H1 (cell line): ENCODE measurements around the gene TRPV2. TPM values are rescaled to one million over a fixed set of nuclear protein-coding genes. Genes with fewer than 3 reads are reported as not detected.

Experiments
- CTCF ChIA-PET: fragments of 300-600 bp; sonication (Branson Sonifier 250); formaldehyde crosslinking; loops from one replicate; lab custom pipeline; 2021; ENCODE audit not compliant: partially characterized antibody; lab: Charles Lee
- POLR2A ChIA-PET: fragments of 300-600 bp; sonication (Branson Sonifier 250); formaldehyde crosslinking; loops from one replicate; lab custom pipeline; 2021; ENCODE audit warnings: inconsistent platforms; ENCODE audit not compliant: partially characterized antibody; lab: Charles Lee
- DNase-seq, 2 experiments: peaks; one replicate each; pipeline versions ENCODE4 v3.0.0 to v3.0.0-alpha.2; 2010 to 2022; ENCODE audit warnings: low spot score in 2 of 2, low read depth in 1 of 2, mixed read lengths in 1 of 2
- FAIRE-seq: peaks from 2 replicates; lab custom pipeline; 2011; peaks lifted over from hg19 to GRCh38; lab: Jason Lieb, UNC
- H2AFZ ChIP-seq: 2 replicates; pipeline ENCODE4 v1.8.1; 2012; ENCODE audit warnings: low read length, inconsistent platforms
- H2AK5ac ChIP-seq: 2 replicates; pipeline ENCODE4 v1.6.1; 2013; ENCODE audit warnings: low read depth, low read length
- H2BK120ac ChIP-seq: replicated peaks from 2 replicates; pipeline ENCODE3; 2013; ENCODE audit warnings: low read depth, low read length, inconsistent platforms
- H2BK12ac ChIP-seq: 2 replicates; pipeline ENCODE4 v1.6.1; 2013; ENCODE audit warnings: low read depth, low read length
- H2BK15ac ChIP-seq: 2 replicates; pipeline ENCODE4 v1.6.1; 2013; ENCODE audit warnings: low read length
- H2BK20ac ChIP-seq: 2 replicates; pipeline ENCODE4 v1.6.1; 2013; ENCODE audit warnings: low read length
- H2BK5ac ChIP-seq: 2 replicates; pipeline ENCODE4 v1.6.1; 2013; ENCODE audit warnings: low read depth, low read length
- H3K14ac ChIP-seq: 2 replicates; pipeline ENCODE4 v1.6.1; 2013; ENCODE audit warnings: inconsistent platforms; ENCODE audit not compliant: insufficient read length
- H3K18ac ChIP-seq: 2 replicates; pipeline ENCODE4 v1.6.1; 2013; ENCODE audit warnings: low read length; ENCODE audit errors: extremely low read depth
- H3K23ac ChIP-seq: 2 replicates; pipeline ENCODE4 v1.6.1; 2013; ENCODE audit warnings: inconsistent platforms; ENCODE audit not compliant: insufficient read length
- H3K23me2 ChIP-seq: 2 replicates; pipeline ENCODE4 v1.6.1; 2013; ENCODE audit warnings: low read depth, low read length
- H3K27ac ChIP-seq: 2 replicates; pipeline ENCODE4 v1.6.1; 2011; ENCODE audit warnings: low read depth, low read length, inconsistent platforms
- H3K27me3 ChIP-seq, 4 experiments: replicated peaks in 1 of 4; 1 replicate in 1 of 4; 2 replicates in 3 of 4; pipeline versions ENCODE4 v1.6.1 to v1.8.1; 2011 to 2013; ENCODE audit warnings: low read length in 3 of 4, mild to moderate bottlenecking in 3 of 4, inconsistent platforms in 2 of 4, mixed read lengths in 2 of 4, moderate library complexity in 1 of 4; ENCODE audit not compliant: control insufficient read depth in 3 of 4, insufficient read depth in 3 of 4; ENCODE audit errors: extremely low read depth in 1 of 4
- H3K36me3 ChIP-seq, 4 experiments: 2 replicates each; pipeline versions ENCODE4 v1.6.1 to v1.8.1; 2011 to 2013; ENCODE audit warnings: mild to moderate bottlenecking in 4 of 4, low read length in 3 of 4, moderate library complexity in 2 of 4, control low read depth in 1 of 4, inconsistent platforms in 1 of 4; ENCODE audit not compliant: insufficient read depth in 4 of 4, control insufficient read depth in 2 of 4
- H3K4ac ChIP-seq: replicated peaks from 2 replicates; pipeline ENCODE3; 2013; ENCODE audit warnings: low read length, low read depth, mixed read lengths, inconsistent platforms; ENCODE audit not compliant: insufficient read length
- H3K4me1 ChIP-seq, 4 experiments: replicated peaks in 1 of 4; 1 replicate in 1 of 4; 2 replicates in 3 of 4; pipeline versions ENCODE4 v1.6.1 to v1.8.1; 2011 to 2013; ENCODE audit warnings: low read length in 3 of 4, inconsistent platforms in 2 of 4, mixed read lengths in 1 of 4; ENCODE audit not compliant: insufficient read depth in 4 of 4, control insufficient read depth in 3 of 4
- H3K4me2 ChIP-seq, 2 experiments: 2 replicates each; pipeline versions ENCODE4 v1.6.1 to v1.8.1; 2011 to 2013; ENCODE audit warnings: low read depth in 2 of 2, low read length in 2 of 2, control low read depth in 1 of 2, inconsistent platforms in 1 of 2, mild to moderate bottlenecking in 1 of 2; ENCODE audit not compliant: insufficient read depth in 1 of 2
- H3K4me3 ChIP-seq, 4 experiments: fragments of 200-600, 300-600 bp in 1 of 4; sonication (generic), shearing (Covaris generic), sonication (Bioruptor Twin) in 1 of 4; 2 replicates each; pipeline versions ENCODE4 v1.5.1 to v1.8.1; 2011 to 2016; ENCODE audit warnings: low read length in 4 of 4, low read depth in 3 of 4, control low read depth in 2 of 4, inconsistent platforms in 2 of 4, mild to moderate bottlenecking in 2 of 4, mixed read lengths in 1 of 4, moderate library complexity in 1 of 4; ENCODE audit not compliant: insufficient read depth in 2 of 4; ENCODE audit errors: extremely low read depth in 1 of 4
- H3K56ac ChIP-seq: replicated peaks from 2 replicates; pipeline ENCODE3; 2013; ENCODE audit warnings: low read depth, mild to moderate bottlenecking, mixed read lengths, low read length, inconsistent platforms; ENCODE audit not compliant: insufficient read length
- H3K79me1 ChIP-seq: 2 replicates; pipeline ENCODE4 v1.6.1; 2013; ENCODE audit warnings: low read depth, low read length, control low read depth
- H3K79me2 ChIP-seq, 2 experiments: 2 replicates each; pipeline versions ENCODE4 v1.6.1 to v1.8.1; 2012 to 2013; ENCODE audit warnings: low read length in 2 of 2, mild to moderate bottlenecking in 2 of 2, inconsistent platforms in 1 of 2; ENCODE audit not compliant: insufficient read depth in 2 of 2, control insufficient read depth in 1 of 2
- H3K9ac ChIP-seq, 4 experiments: replicated peaks in 1 of 4; 1 replicate in 1 of 4; 2 replicates in 3 of 4; pipeline versions ENCODE4 v1.6.1 to v1.8.1; 2011 to 2013; ENCODE audit warnings: low read depth in 3 of 4, low read length in 3 of 4, control low read depth in 2 of 4, mild to moderate bottlenecking in 2 of 4, moderate library complexity in 2 of 4, inconsistent platforms in 1 of 4; ENCODE audit errors: extremely low read depth in 1 of 4
- H3K9me3 ChIP-seq, 2 experiments: 2 replicates each; pipeline versions ENCODE4 v1.6.1 to v1.8.1; 2012 to 2013; ENCODE audit warnings: mild to moderate bottlenecking in 2 of 2, moderate library complexity in 2 of 2, control low read depth in 1 of 2, inconsistent platforms in 1 of 2, low read depth in 1 of 2, low read length in 1 of 2, mixed read lengths in 1 of 2; ENCODE audit not compliant: insufficient read depth in 2 of 2
- H4K20me1 ChIP-seq, 2 experiments: replicated peaks in 1 of 2; 2 replicates each; pipeline versions ENCODE3 to v1.8.1; 2011 to 2013; ENCODE audit warnings: inconsistent platforms in 2 of 2, low read length in 2 of 2, mild to moderate bottlenecking in 1 of 2; ENCODE audit not compliant: insufficient read depth in 2 of 2, control insufficient read depth in 1 of 2
- H4K5ac ChIP-seq: 2 replicates; pipeline ENCODE4 v1.6.1; 2013; ENCODE audit warnings: low read length, low read depth, mixed read lengths, inconsistent platforms; ENCODE audit not compliant: insufficient read length
- H4K8ac ChIP-seq: 2 replicates; pipeline ENCODE4 v1.8.0; 2013; ENCODE audit warnings: mild to moderate bottlenecking, moderate library complexity, low read length, inconsistent platforms; ENCODE audit not compliant: insufficient read depth; ENCODE audit errors: extremely low read depth
- H4K91ac ChIP-seq: replicated peaks from 2 replicates; pipeline ENCODE3; 2013; ENCODE audit warnings: low read length, mixed read lengths, inconsistent platforms; ENCODE audit not compliant: insufficient read length
- MAFK ChIP-seq: IDR thresholded peaks from 2 replicates; pipeline ENCODE4 v1.6.1; 2012; ENCODE audit warnings: low read depth, mild to moderate bottlenecking, improper control_type of control experiment, low read length
- TAF7 ChIP-seq: optimal IDR thresholded peaks from 2 replicates; pipeline ENCODE3; 2011; ENCODE audit warnings: low read depth, mild to moderate bottlenecking, inconsistent platforms, low read length, moderate library complexity, borderline replicate concordance
- WGBS, 2 experiments: shearing (Covaris generic) in 1 of 2; methylation state at CpG; one replicate each; pipeline versions ENCODE4 v1.1.6 to v1.1.7; 2013 to 2015; ENCODE audit warnings: low lambda C conversion rate in 2 of 2, mixed read lengths in 2 of 2, inconsistent platforms in 1 of 2, low coverage in 1 of 2, missing lambda C conversion rate in 1 of 2; ENCODE audit not compliant: insufficient replicate concordance in 2 of 2, insufficient coverage in 1 of 2, insufficient read length in 1 of 2; ENCODE audit errors: extremely low coverage in 1 of 2, missing lambda C conversion rate in 1 of 2; 5-methylcytosine and 5-hydroxymethylcytosine counted together
- polyA plus RNA-seq, 7 experiments: library from polyadenylated mRNA; depleted of rRNA in 3 of 7; stranded (reverse) in 5 of 7; unstranded in 2 of 7; fragments of >200 nt in 5 of 7; fragments of 200-250 nt in 2 of 7; gene quantifications; 1 replicate in 5 of 7; 2 replicates in 1 of 7; 4 replicates in 1 of 7; pipeline versions ENCODE4 v1.2.1 to v1.2.3, GENCODE V29; 2011 to 2013; ENCODE audit warnings: missing spikeins in 2 of 7, mixed read lengths in 2 of 7
- total RNA-seq: library from RNA; stranded (reverse); fragmentation: NEBNext Ultra II Directional; extraction: Animal tissue kit (Norgen Biotek cat#: 25700); gene quantifications from 2 replicates; pipeline ENCODE4 v1.2.1, GENCODE V29; 2021

The TRPV2 gene
- total and polyA plus RNA-seq, 2 of the 8 experiments (the other 6 are each of a cell fraction or from before 2014, with no cell fraction given): 1.7 to 2.1 TPM

DNA sequence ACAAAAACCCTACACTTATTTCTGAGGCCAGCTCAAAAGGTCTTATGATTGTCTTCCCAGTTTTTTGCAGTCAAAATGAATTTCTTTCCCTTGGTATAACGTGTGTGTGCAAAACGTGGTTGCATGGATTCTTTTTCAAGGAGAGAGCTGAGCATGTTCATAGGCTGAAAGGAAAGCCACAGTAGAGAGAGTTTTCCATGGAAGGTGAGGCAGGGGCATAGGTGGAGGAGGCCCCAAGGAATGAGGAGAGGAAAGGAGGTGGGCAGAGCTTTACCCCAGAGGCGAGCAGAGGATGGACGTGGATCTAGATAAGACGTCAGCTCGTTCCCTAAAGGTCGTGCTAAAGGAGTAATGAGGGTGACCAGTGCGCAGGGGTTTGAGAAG, 22.8 kb downstream of the TRPV2 start:
- peak overlapping the region; percentile 47 for H2BK120ac ChIP-seq
- no peaks in the 10 kb centered on the region for H3K9me3 ChIP-seq
- peak; percentile 62 for TF ChIP-seq TAF7
- no peak for TF ChIP-seq MAFK
- DNase-seq: no peak
- H3K36me3 ChIP-seq: peaks cover 14 to 38% (median 33%) of the 10 kb centered on the region in 4 experiments
- peak overlapping the region; percentile 93 for H3K27ac ChIP-seq
- peaks cover 4 to 23% (median 13%) of the 10 kb centered on the region in 4 experiments for H3K4me1 ChIP-seq
- peak overlapping the region; percentile 89; the same call in 1 of the 2 replicates for H2BK20ac ChIP-seq
- peak overlapping the region; percentile 87 to 93 for H3K4me2 ChIP-seq
- H2BK15ac ChIP-seq: peak overlapping the region; percentile 97
- peak overlapping the region; percentile 99 for H2AK5ac ChIP-seq
- H3K79me2 ChIP-seq: peaks cover 3 to 17% of the 10 kb centered on the region in 2 experiments; a peak in 2 of 4 replicates
- peak overlapping the region in 3 of 4 experiments; percentile 80 to 85 (median 82); a peak in 6 of 7 replicates for H3K9ac ChIP-seq
- peak overlapping the region; percentile 87; the same call in 1 of the 2 replicates for H4K8ac ChIP-seq
- peak overlapping the region; percentile 93 for H2BK12ac ChIP-seq
- peaks cover 0 to 18% of the 10 kb centered on the region in 2 experiments for H4K20me1 ChIP-seq
- H2AFZ ChIP-seq: no peak overlapping the region
- H3K14ac ChIP-seq: no peak overlapping the region
- ChIA-PET CTCF (interaction anchor here (0.9 to 3.2 kb wide), 10 partner anchors 9 to 74 kb away, joined by 3 to 16 read pairs (median 4); no protein-coding TSS in a partner anchor), POLR2A (interaction anchor here (0.8 to 9.3 kb wide), 33 partner anchors 11 to 223 kb away, joined by 3 to 204 read pairs (median 6); partner anchors contain the start of genes CENPV, LRRC75A, NCOR1 and TRPV2)
- peak overlapping the region; percentile 89 for H4K5ac ChIP-seq
- H3K18ac ChIP-seq: peak overlapping the region; percentile 99
- peaks cover 4% of the 10 kb centered on the region; the same call in 1 of the 2 replicates for H3K79me1 ChIP-seq
- 32% methylated on average over 8 of the region's 8 CpGs; no CpG with 5 or more reads in 1 of the 2 experiments for WGBS, 2 experiments
- FAIRE-seq: no peak
- H3K23ac ChIP-seq: no peak overlapping the region
- H3K23me2 ChIP-seq: peaks cover 14% of the 10 kb centered on the region
- peak overlapping the region; percentile 86 for H4K91ac ChIP-seq
- peak overlapping the region; percentile 100 for H2BK5ac ChIP-seq
- peak overlapping the region; percentile 95 for H3K4ac ChIP-seq
- peak overlapping the region; percentile 43 to 95 (median 71) for H3K4me3 ChIP-seq
- H3K27me3 ChIP-seq: no peaks in the 10 kb centered on the region
- H3K56ac ChIP-seq: peak overlapping the region; percentile 71
